ENCODE measurements around the gene RBM3.

The RBM3 gene

DNA sequence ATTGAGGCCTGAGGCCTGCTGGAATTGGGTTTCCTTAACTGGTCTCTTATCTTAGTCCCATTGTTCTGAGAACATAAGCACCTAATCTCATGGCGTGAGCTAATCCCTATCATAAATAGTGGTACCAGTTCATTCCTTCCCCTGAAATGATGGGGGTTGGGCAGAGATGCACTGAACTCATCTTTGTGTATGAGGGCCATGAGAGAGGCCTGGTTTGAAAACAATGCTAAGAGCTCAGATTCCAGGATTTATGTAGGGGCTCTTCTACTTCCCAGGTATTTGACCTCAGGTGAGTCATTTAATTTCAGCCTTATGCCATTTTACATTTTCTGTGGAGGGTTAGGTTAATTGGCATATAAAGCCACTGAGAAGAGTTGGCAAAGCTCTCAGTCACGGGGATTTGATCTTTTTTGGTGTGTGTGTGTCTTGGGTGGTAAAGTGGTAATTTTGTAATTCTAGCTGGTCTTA is 4.4 kb downstream of the RBM3 start:
- no peak for DNase-seq

DNA sequence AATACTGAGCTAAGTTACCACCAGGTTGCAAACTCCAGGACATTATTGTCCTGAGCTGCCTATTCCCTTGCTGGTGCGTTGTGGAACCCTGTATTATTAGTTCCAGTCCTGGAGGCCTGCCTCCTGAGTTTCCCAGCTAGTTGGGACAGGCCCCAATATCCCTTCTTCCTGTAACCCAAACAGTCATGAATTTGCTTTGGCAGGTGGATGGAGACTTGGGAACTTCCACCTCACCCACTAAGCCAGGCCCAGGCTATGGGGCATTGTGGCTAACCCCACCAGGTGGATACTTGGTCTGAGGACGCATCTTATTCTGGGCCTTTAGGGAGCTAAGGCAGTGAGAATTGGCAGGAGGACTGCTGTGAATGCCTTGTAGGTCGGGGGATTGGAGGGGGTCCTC is 5.0 kb downstream of the RBM3 start:
- DNase-seq, result no peak

DNA sequence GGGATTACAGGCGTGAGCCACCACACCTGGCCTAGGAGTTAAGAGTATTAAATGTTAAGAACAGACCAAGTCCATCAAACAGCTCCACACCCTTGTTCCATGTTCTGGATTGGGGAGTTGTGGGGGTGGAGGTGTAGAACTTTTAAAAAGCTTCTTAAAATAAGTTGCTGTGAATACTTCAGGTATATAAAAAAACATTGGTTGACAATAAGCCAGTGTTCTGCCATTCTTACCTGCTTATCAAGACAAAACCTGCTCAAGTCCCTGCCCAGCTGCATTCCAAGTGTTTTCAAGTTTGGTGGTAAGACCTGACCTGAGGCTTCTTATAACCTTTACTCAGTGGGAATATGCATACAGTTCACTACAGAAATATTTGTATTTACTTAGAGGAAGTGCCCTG is 6.4 kb downstream of the RBM3 start:
- no peak for DNase-seq

DNA sequence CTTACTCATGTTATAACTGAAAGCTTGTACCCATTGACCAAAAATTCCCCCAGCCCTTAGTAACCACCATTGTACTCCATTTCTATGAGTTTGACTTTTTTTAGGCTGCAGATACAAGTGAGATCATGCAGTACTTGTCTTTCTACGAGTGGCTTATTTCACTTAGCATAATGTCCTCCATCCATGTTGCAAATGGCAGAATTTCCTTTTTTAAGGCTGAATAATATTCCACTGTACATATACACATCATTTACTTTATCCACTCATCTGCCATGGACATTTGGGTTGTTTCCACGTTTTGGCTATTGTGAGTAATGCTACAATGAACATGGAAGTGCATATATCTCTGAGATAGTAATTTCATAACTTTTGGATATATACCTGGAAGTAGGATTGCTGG is 10.4 kb downstream of the RBM3 start:
- no peak for DNase-seq

DNA sequence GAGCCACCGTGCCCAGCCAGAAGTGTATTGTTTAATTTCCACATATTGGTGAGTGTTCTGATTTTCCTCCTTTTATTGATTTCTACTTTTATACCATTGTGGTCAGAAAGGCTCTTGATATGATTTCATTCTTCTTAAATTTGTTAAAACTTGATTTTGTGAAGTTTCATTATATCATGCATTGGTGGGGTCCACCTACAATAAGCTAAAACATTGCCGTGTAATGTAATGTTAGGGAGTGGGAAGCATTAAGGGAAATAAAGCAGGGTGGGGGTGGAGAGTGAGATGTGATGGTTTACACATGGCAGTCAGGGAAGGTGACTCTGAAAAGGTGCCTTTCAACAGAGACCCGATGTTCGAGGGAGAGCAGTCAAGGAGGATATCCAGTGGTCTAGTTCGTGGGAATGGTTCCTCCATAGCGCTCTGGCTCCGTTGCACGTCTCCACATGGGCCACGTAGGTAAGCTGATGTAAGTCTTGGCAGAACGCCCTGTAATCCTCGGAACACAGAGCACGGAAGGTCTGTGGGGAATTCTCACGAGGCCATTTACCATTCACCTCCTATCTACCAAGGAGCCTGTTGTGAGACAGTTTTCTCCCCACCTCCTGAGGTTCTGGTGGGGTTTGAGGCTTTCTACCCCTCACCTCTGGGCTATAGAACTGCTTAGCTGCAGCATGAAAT is 15.3 kb downstream of the RBM3 start:
- DNase-seq, result no peak

DNA sequence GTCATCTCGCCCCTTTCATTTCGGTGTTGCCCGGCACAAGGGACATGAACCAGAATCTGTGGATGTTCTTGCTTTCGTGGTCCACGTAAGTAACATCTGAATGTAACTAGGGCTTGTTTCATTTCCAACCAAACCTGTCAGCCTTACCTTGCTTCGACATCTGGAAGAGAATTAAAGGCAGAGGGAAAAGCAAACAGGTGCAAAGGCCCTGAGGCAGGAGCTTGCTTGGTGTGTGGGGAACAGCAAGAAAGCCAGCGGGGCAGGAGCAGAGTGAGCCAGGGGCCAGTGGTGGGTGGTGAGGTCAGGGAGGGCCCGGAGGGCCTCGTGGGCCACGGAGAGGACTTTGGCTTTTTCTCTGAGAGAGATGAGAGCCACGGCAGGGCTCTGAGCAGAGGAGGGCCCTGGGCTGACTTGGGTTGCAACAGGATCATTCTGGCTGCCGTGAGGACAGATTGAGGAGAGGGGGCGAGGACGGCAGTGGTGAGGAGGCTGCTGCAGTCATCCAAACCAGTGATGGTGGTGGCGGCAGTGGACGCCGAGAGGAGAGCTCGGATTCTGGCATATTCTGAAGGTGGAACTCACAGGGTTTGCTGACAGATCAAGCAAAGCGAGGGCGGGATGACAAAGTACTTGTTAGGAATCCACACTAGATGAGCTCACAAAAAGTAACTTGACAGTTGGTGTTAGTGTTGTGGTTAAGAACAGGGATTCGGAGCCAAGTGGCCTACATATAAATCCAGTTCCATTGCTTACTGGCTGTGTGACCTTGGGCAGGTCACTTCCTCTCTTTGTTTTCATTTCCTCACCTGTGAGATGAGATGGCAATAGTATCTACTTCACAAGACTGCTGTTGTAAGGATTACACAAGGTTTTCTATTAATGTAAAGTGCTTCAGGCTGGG is 16.2 kb downstream of the RBM3 start:
- DNase-seq, result no peak

DNA sequence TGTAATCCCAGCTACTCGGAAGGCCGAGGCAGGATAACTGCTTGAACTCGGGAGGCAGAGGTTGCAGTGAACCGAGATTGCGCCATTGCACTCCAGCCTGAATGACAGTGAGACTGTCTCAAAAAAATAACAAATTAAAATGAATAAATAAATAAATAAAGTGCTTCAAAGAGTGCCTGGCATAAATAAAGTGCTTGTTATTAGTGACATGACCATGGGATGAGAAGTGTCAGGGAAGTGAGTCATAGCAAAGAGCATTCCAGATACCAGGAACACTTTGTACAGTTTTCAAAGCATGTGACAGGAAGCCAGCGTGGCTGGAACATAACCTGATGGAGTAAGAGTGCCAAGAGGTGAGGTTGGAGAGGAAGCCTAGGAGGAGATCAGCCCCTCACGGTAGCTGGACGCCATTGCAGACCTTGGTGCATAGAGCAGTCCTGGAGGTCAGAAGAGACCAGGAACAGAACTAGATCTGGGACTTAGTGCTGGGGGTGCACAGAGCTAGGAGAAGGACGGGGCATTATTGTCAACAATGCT is 17.0 kb downstream of the RBM3 start:
- no peak for DNase-seq

DNA sequence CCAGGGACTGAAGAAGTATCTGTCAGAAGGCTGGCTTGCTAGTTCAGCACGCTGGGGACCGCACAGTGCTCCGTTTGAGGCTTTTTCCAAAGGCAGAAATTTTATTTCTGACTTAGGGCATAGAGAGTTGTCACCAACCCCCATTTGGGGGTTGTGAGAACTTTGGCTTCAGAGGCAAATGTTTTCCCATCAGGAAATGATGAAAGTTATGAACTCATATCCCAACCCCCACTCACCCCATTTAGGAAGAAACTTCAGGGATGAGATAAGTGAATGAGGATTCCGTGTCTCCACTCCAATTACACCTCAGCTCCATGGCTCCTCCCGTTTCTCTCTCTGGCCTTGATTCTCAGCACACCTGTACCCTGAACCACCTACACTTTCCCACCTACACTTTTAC is 18.7 kb downstream of the RBM3 start:
- no peak for DNase-seq

DNA sequence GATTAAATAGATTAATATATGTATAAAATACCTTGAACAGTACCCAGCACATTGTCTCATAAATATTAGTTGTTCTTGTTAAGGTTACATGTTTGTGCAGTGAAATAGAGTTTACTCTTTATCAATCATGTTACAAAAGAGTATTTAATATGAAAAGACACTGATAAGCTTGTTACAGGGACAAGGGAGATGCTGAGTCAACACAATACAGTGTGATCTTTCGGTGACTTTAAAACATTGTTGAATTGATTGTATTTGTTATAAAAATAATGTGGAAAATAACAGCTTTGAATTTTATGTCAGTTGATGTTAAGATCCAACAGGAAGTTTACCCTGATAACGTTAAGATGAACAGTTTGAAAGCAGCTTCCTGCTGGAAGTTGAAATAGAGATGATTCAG is 21.6 kb downstream of the RBM3 start:
- DNase-seq, result no peak

DNA sequence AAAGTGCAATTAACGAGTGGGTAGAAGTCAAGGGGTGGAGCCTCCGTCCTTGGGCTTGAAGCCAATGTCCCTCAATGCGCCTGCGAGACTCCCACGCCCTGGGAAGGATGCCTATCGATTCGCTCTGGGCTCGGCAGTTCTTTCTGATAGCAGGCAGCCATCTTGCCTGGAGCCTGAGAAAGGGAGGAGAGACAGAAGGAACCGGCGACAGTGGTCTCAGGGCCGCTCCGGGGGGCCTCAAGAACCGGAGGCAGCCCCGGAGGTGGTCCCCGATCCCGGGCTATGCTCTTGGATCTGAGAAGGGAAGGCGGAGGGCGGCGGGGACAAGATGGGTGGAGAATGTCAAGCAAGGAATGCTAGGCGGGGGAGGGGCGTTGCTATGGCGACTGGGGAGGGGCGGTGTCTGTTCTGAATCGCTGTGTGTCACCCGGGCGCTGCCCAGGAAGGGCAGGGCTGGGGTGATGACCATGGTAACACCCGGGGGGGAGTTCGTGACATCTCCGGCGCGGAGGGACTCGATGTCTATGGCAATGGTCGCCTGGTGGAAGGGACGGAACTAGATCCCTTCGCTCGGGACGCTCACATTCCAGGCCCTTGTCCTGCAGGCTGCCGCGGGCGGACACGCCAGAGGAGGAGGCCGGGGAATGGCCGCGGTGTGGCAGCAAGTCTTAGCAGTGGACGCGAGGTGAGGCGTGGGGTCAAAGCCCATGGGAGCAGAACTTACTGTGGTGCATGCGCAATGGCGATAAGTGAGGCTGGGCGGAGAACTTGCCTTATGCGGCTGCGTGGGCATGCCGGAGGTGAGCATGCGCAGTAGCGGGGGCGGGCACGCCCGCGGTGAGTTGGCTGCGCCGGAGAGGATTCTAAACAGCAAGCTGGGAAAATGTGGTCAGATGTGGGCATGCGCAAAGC is 23.3 kb downstream of the RBM3 start, which contains the start of gene WDR13:
TSS of gene WDR13 (plus strand) at position 140 of the 912 bp plus-strand sequence. CDS start at position 645, 505 bp downstream.
- peak; percentile 81 for DNase-seq

DNA sequence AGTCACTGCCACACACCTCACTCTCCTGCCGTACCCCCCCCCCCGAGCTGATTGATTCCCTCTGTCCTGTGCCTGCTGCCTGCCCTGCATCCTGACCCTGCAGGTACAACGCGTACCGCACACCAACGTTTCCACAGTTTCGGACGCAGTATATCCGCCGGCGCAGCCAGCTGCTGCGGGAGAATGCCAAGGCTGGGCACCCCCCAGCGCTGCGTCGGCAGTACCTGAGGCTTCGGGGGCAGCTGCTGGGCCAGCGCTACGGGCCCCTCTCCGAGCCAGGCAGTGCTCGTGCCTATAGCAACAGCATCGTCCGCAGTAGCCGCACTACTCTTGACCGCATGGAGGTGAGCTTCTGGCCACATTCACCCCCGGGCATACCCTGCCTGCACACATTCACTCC is 24.3 kb downstream of the RBM3 start:
- DNase-seq, result no peak

DNA sequence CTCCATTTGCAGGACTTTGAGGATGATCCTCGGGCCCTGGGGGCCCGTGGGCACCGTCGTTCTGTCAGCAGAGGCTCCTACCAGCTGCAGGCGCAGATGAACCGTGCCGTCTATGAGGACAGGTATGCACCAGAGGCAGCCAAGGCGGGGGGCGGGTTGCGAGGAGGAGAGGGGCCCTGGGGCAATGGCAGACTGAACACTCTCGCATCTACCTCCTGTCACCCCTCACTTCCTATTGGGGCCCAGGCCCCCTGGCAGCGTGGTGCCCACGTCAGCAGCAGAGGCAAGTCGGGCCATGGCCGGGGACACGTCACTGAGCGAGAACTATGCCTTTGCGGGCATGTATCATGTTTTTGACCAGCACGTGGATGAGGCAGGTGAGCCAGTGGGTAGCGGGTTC is 25.1 kb downstream of the RBM3 start:
- no peak for DNase-seq

DNA sequence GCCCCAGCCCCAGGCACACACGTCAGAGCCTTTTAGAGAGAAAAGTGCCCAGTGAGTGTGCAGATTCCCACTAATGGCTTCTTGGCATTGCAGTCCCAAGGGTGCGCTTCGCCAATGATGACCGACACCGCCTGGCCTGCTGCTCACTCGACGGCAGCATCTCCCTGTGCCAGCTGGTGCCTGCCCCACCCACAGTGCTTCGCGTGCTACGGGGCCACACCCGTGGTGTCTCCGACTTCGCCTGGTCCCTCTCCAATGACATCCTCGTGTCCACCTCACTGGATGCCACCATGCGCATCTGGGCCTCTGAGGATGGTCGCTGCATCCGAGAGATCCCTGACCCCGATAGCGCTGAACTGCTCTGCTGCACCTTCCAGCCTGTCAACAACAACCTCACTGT is 25.9 kb downstream of the RBM3 start:
- DNase-seq, result no peak

DNA sequence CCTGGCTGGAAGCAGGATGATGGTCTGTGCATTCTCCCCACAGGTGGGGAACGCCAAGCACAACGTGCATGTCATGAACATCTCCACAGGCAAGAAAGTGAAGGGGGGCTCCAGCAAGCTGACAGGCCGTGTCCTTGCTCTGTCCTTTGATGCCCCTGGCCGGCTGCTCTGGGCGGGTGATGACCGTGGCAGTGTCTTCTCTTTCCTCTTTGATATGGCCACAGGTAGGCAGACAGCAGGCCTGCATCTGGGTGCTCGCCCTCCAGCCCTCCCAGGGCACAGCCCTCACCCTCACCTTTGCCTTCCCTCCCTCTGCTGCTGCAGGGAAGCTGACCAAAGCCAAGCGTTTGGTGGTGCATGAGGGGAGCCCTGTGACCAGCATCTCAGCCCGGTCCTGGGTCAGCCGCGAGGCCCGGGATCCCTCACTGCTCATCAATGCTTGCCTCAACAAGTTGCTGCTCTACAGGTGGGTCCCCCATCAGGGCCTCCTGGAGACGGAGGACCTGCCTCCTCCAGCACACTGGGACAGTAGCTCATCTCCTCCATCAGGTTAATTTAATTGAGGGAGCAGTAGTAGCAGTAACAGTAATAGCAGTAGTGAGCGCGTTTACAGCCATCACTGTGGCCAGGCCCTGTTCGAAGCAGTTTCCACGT is 27.6 kb downstream of the RBM3 start:
- DNase-seq, result no peak

DNA sequence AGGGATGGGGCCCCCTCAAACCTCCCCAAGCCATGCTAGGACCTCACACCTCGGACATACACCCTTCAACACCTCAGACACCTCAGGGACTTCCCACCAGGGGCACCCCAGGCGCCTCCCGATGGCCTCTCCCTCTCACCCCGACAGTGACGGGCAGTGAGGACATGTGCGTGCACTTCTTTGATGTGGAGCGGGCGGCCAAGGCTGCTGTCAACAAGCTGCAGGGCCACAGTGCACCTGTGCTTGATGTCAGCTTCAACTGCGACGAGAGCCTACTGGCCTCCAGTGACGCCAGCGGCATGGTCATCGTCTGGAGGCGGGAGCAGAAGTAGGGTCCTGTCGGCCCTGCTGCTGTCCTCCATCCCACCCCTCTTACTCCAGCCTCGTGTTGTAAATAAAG is 30.4 kb downstream of the RBM3 start:
- DNase-seq, result no peak

DNA sequence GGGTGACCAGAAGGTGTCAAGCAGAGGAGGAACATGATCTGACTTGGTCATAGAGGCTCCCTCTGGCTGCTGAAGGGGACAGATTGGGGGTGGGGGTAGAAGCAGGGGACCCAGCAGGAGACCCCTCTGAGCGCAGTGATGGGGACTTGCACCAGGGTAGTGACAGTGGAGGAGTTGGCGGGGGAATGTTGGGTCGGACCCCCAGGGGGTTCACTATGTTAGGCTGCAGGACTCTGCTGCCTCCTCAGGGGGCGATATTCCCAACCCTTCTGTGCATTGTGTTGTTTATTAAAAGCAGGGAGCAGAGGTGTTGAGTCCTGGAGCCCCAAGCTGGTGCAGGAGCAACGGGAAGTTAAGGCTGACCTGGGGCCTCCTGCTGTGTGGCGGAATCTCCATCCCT is 31.8 kb downstream of the RBM3 start:
- DNase-seq, result no peak

DNA sequence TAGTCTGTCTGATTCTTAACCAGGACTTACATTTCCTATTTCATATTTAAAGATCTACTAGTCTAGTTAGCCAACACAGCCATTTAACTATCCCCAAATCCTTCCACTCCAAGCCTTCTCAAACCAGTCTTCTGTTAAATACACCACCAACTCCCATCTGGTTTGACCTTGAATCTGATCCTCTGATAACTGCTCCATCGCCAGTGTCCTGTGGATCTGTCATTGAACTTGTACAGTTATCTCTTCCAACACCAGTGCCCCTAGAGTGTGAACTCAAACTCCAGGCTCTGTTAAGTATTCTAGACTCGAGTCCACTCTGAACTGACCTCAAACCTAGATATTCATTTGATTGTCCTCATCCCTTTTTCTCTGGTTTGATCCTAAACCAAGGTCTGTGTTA is 37.4 kb downstream of the RBM3 start:
- no peak for DNase-seq

DNA sequence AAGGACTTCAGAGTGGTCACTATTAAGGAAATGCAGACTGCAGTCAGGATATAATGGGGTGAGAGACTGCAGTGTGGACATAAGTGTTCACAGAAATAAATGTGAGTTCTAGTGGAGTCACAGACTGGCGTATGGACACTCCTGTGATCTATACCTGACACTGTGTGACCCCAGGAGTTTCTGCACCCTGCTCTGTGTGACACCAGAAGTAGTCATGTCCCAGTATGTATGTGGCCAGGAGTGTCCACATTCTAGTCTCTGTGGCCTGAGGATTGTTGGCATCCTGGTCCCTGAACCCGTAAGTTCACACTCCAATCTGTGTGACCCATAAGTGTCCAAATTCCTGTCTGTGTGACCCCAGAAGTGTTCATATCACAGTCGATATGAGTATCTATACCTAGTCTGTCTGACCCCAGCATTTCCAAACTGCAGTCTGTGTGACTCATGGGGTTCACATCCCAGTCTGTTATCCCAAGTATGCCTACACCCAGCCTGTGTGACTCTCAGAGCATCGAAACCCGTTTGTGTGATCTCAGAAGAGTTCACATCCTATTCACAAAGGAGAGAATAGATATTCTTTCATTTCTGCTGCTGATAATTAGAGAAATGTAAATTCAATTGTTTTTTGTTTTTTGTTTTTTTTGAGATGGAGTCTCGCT is 39.3 kb downstream of the RBM3 start:
- no peak for DNase-seq

DNA sequence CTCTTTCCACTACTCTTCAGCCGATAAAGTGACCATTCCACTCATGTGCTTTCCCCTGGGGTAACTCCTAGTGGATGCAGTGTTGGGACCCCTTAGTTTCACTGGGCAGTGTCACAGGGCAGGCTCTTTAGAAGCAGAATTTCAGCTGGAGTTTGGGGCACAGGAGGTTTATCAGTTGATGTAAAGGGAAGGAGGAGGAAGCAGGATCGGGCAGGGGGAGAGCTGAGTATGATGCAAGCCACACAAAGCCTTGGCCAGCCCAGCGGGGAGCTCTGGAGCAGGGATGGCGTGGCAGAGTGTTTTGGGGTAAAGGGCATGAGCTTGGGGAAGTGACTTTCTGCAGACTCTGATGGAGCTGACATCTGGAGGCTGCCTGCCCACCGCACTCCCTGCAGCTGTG is 42.3 kb downstream of the RBM3 start:
- peak in 1 of 2 experiments; percentile 21 for DNase-seq

DNA sequence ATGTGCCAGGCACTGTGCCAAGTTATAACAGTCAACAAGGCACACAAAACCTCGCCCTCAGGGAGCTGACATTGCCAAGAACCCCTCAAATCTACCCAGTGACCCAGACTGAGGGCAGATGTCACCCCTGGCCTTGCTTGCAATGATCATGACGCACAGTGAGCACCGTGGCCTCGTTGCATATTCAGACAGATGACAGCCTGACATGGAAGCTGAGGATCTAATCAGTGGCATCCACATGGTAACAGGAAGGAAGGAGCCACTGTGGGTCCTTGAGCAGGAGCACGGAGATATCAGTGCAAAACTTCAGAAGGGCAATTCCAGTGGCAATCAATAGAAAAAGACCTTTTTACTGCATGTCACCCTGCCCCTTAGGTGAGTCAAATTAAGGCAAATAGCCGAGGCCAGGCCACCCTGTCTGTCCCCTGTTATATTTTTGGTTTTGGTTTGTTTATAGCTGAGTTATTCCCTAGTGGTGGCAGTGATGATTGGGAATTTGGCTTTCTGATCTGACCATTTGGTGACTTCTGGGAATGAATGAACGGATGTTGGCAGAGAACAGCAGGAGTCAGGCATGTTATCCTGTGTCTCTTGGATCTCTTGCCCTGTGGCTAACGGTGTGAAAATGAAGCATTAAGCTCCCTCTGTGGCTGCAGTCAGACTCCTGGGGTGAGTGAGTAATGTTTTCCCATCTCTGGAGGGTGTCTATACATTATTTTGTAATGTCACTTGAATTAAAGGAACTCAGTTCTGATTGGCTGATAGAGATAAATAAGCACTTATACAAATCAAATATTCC is 43.5 kb downstream of the RBM3 start:
- DNase-seq, result no peak
